HepG2 (cell line): ENCODE data around the gene ARL3. TPM values are rescaled to one million over a fixed set of nuclear protein-coding genes. Genes with fewer than 3 reads are reported as not detected.
A peak's percentile ranks its signal among the peaks of the same experiment; 100 is the strongest.

Experiments used
- BRCA1 ChIP-seq: sonication (generic); formaldehyde crosslinking; IDR thresholded peaks from 2 replicates; pipeline ENCODE4 v1.4.0; 2020; ENCODE audit warnings: missing genetic modification reagents
- GTF3A ChIP-seq: sonication (generic); formaldehyde crosslinking; conservative IDR thresholded peaks from 2 replicates; pipeline ENCODE4 v1.4.0; 2020; ENCODE audit warnings: mild to moderate bottlenecking, missing genetic modification reagents
- GZF1 ChIP-seq: sonication (generic); formaldehyde crosslinking; IDR thresholded peaks from 2 replicates; pipeline ENCODE4 v1.5.1; 2020; ENCODE audit warnings: mild to moderate bottlenecking, missing genetic modification reagents
- RAD21 ChIP-seq: fragments of 450-650 bp; formaldehyde crosslinking; IDR thresholded peaks from 2 replicates; pipeline ENCODE4 v1.5.0; 2020; ENCODE audit warnings: mild to moderate bottlenecking
- RFX3 ChIP-seq: IDR thresholded peaks from 2 replicates; pipeline ENCODE4 v1.6.1; 2016; ENCODE audit warnings: missing biosample characterization, missing genetic modification reagents
- XRCC5 ChIP-seq: fragments of 200-400 bp; formaldehyde crosslinking; optimal IDR thresholded peaks from 2 replicates; pipeline ENCODE3; 2017; ENCODE audit warnings: mild to moderate bottlenecking, low read length
- ZBTB42 ChIP-seq: sonication (generic); formaldehyde crosslinking; IDR thresholded peaks from 2 replicates; pipeline ENCODE4 v1.5.0; 2020; ENCODE audit warnings: mild to moderate bottlenecking, missing genetic modification reagents
- ZEB1 ChIP-seq: IDR thresholded peaks from 2 replicates; pipeline ENCODE4 v1.6.1; 2012; ENCODE audit warnings: mild to moderate bottlenecking, low read depth, inconsistent platforms; ENCODE audit not compliant: insufficient replicate concordance
- ZFP62 ChIP-seq: sonication (generic); formaldehyde crosslinking; IDR thresholded peaks from 2 replicates; pipeline ENCODE4 v1.4.0; 2020; ENCODE audit warnings: missing genetic modification reagents
- ZNF101 ChIP-seq: sonication (generic); formaldehyde crosslinking; IDR thresholded peaks from 2 replicates; pipeline ENCODE4 v1.4.0; 2020; ENCODE audit warnings: mild to moderate bottlenecking, low read depth, missing genetic modification reagents, borderline replicate concordance
- ZNF224 ChIP-seq: sonication (generic); formaldehyde crosslinking; IDR thresholded peaks from 2 replicates; pipeline ENCODE4 v1.5.0; 2020; ENCODE audit warnings: mild to moderate bottlenecking, missing genetic modification reagents
- ZNF318 ChIP-seq: sonication (generic); formaldehyde crosslinking; IDR thresholded peaks from 2 replicates; pipeline ENCODE4 v1.4.0; 2020; ENCODE audit warnings: mild to moderate bottlenecking, missing genetic modification reagents
- ZNF883 ChIP-seq: sonication (generic); formaldehyde crosslinking; IDR thresholded peaks from 2 replicates; pipeline ENCODE4 v1.5.1; 2020; ENCODE audit warnings: mild to moderate bottlenecking, missing genetic modification reagents; ENCODE audit errors: not compliant biosample characterization
- polyA plus RNA-seq, 8 experiments: library from polyadenylated mRNA; depleted of rRNA in 3 of 8; stranded (reverse) in 7 of 8; unstranded in 1 of 8; fragments of >200 nt; fragmentation: Illumina TruSeq in 4 of 8; extraction: Trizol in 4 of 8; gene quantifications; 2 replicates each; pipeline versions ENCODE4 v1.2.1 to v1.2.3, GENCODE V29; 2011 to 2016; ENCODE audit warnings: low read depth in 4 of 8, missing spikeins in 1 of 8, mixed read lengths in 1 of 8; ENCODE audit not compliant: insufficient read depth in 1 of 8
- total RNA-seq, 5 experiments: library from RNA; depleted of rRNA; stranded (reverse); fragments of >200 nt; fragmentation: Illumina TruSeq; extraction: Trizol; gene quantifications; 2 replicates each; pipeline ENCODE4 v1.2.3, GENCODE V29; 2016; ENCODE audit warnings: low read depth in 1 of 5
- TF ChIP-seq, protein P1 (sequence below): sonication (generic); formaldehyde crosslinking; IDR thresholded peaks from 2 replicates; pipeline ENCODE4 v1.5.0; 2020; ENCODE audit warnings: mild to moderate bottlenecking, missing genetic modification reagents, borderline replicate concordance

ARL3 gene
- total and polyA plus RNA-seq, 2 of the 13 experiments (the other 11 are each of a cell fraction or from before 2014, with no cell fraction given): 5.2 to 6.6 TPM

GRCh38 chr10:102642736-102643335, 71.4 kb downstream of the ARL3 start (continued):
- no peak for TF ChIP-seq GTF3A (CRISPR knock-in tag)
- no peak for TF ChIP-seq ZNF101
- no peak for TF ChIP-seq ZBTB42 (CRISPR knock-in tag)
- TF ChIP-seq RAD21 (CRISPR knock-in tag): 0 out of 2 replicates have a peak, but pooled peaks have one; percentile 21
- TF ChIP-seq ZNF883 (CRISPR knock-in tag): no peak
- no peak for TF ChIP-seq GZF1 (CRISPR knock-in tag)
- TF ChIP-seq, protein P1, sequence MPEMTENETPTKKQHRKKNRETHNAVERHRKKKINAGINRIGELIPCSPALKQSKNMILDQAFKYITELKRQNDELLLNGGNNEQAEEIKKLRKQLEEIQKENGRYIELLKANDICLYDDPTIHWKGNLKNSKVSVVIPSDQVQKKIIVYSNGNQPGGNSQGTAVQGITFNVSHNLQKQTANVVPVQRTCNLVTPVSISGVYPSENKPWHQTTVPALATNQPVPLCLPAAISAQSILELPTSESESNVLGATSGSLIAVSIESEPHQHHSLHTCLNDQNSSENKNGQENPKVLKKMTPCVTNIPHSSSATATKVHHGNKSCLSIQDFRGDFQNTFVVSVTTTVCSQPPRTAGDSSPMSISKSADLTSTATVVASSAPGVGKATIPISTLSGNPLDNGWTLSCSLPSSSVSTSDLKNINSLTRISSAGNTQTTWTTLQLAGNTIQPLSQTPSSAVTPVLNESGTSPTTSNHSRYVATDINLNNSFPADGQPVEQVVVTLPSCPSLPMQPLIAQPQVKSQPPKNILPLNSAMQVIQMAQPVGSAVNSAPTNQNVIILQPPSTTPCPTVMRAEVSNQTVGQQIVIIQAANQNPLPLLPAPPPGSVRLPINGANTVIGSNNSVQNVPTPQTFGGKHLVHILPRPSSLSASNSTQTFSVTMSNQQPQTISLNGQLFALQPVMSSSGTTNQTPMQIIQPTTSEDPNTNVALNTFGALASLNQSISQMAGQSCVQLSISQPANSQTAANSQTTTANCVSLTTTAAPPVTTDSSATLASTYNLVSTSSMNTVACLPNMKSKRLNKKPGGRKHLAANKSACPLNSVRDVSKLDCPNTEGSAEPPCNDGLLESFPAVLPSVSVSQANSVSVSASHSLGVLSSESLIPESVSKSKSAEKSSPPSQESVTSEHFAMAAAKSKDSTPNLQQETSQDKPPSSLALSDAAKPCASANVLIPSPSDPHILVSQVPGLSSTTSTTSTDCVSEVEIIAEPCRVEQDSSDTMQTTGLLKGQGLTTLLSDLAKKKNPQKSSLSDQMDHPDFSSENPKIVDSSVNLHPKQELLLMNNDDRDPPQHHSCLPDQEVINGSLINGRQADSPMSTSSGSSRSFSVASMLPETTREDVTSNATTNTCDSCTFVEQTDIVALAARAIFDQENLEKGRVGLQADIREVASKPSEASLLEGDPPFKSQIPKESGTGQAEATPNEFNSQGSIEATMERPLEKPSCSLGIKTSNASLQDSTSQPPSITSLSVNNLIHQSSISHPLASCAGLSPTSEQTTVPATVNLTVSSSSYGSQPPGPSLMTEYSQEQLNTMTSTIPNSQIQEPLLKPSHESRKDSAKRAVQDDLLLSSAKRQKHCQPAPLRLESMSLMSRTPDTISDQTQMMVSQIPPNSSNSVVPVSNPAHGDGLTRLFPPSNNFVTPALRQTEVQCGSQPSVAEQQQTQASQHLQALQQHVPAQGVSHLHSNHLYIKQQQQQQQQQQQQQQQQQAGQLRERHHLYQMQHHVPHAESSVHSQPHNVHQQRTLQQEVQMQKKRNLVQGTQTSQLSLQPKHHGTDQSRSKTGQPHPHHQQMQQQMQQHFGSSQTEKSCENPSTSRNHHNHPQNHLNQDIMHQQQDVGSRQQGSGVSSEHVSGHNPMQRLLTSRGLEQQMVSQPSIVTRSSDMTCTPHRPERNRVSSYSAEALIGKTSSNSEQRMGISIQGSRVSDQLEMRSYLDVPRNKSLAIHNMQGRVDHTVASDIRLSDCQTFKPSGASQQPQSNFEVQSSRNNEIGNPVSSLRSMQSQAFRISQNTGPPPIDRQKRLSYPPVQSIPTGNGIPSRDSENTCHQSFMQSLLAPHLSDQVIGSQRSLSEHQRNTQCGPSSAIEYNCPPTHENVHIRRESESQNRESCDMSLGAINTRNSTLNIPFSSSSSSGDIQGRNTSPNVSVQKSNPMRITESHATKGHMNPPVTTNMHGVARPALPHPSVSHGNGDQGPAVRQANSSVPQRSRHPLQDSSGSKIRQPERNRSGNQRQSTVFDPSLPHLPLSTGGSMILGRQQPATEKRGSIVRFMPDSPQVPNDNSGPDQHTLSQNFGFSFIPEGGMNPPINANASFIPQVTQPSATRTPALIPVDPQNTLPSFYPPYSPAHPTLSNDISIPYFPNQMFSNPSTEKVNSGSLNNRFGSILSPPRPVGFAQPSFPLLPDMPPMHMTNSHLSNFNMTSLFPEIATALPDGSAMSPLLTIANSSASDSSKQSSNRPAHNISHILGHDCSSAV: no peak
- no peak for TF ChIP-seq ZNF318
- no peak for TF ChIP-seq ZFP62 (CRISPR knock-in tag)
- TF ChIP-seq ZNF224 (CRISPR knock-in tag): no peak
- TF ChIP-seq ZEB1: peak; percentile 20
- TF ChIP-seq BRCA1 (CRISPR knock-in tag): no peak
- peak; percentile 42; the same call in 1 of the 2 replicates for TF ChIP-seq RFX3 (CRISPR knock-in tag)
- no peak for TF ChIP-seq XRCC5
